H1 (cell line): ENCODE measurements around the gene SLC6A8. TPM values are rescaled to one million over a fixed set of nuclear protein-coding genes. Genes with fewer than 3 reads are reported as not detected.

Experiments used
- CBX5 ChIP-seq: fragments of 300-800, 300-1000 bp; sonication (generic); IDR thresholded peaks from 2 replicates; pipeline ENCODE4 v1.7.1; 2016; ENCODE audit warnings: antibody characterized with exemption, low read length, low read depth
- CHD7 ChIP-seq: fragments of 300-600 bp; sonication (generic); IDR thresholded peaks from 2 replicates; pipeline ENCODE4 v1.7.1; 2012; ENCODE audit warnings: low read length, moderate library complexity, mild to moderate bottlenecking, inconsistent platforms; ENCODE audit not compliant: insufficient replicate concordance
- E2F6 ChIP-seq: IDR thresholded peaks from 2 replicates; pipeline ENCODE4 v1.6.1; 2012; ENCODE audit warnings: inconsistent platforms
- HDAC6 ChIP-seq: IDR thresholded peaks from one replicate; pipeline ENCODE4 v1.7.1; 2012; ENCODE audit warnings: low read depth, mild to moderate bottlenecking, inconsistent platforms, low read length, moderate library complexity
- SIRT6 ChIP-seq: IDR thresholded peaks from one replicate; pipeline ENCODE4 v1.7.1; 2012; ENCODE audit warnings: low read length, inconsistent platforms
- SIX5 ChIP-seq: IDR thresholded peaks from 2 replicates; pipeline ENCODE4 v1.6.1; 2011; ENCODE audit warnings: mild to moderate bottlenecking, low read depth, low read length
- polyA plus RNA-seq, 7 experiments: library from polyadenylated mRNA; depleted of rRNA in 3 of 7; stranded (reverse) in 5 of 7; unstranded in 2 of 7; fragments of >200 nt in 5 of 7; fragments of 200-250 nt in 2 of 7; gene quantifications; 1 replicate in 5 of 7; 2 replicates in 1 of 7; 4 replicates in 1 of 7; pipeline versions ENCODE4 v1.2.1 to v1.2.3, GENCODE V29; 2011 to 2013; ENCODE audit warnings: missing spikeins in 2 of 7, mixed read lengths in 2 of 7
- total RNA-seq: library from RNA; stranded (reverse); fragmentation: NEBNext Ultra II Directional; extraction: Animal tissue kit (Norgen Biotek cat#: 25700); gene quantifications from 2 replicates; pipeline ENCODE4 v1.2.1, GENCODE V29; 2021

Gene SLC6A8
- total and polyA plus RNA-seq, 2 of the 8 experiments (the other 6 are each of a cell fraction or from before 2014, with no cell fraction given) = 87.7 to 94.7 TPM

- no peak for TF ChIP-seq CHD7
- no peak for TF ChIP-seq SIX5
- TF ChIP-seq E2F6 = no peak
- no peak for TF ChIP-seq CBX5
- no peak for TF ChIP-seq SIRT6
- no peak for TF ChIP-seq HDAC6
Measured at GRCh38 chrX:153692003-153692402, 4.3 kb downstream of the SLC6A8 start (continued).
